Lower leg skin (tissue), 3 donors: ENCODE data around the gene THUMPD2.

Source experiments
- POLR2A ChIP-seq, 2 donors: fragments of 450-650 bp; IDR thresholded peaks; one replicate each; pipeline ENCODE4 v1.6.1; 2016 to 2017; ENCODE audit warnings: antibody characterized with exemption in 2 of 2, mild to moderate bottlenecking in 1 of 2, moderate library complexity in 1 of 2
- TF ChIP-seq, protein P1 (sequence below), 3 donors: fragments of 450-650 bp; IDR thresholded peaks; one replicate each; pipeline ENCODE4 v1.5.1; 2016; ENCODE audit warnings: antibody characterized with exemption in 3 of 3, mild to moderate bottlenecking in 3 of 3, moderate library complexity in 2 of 3

DNA sequence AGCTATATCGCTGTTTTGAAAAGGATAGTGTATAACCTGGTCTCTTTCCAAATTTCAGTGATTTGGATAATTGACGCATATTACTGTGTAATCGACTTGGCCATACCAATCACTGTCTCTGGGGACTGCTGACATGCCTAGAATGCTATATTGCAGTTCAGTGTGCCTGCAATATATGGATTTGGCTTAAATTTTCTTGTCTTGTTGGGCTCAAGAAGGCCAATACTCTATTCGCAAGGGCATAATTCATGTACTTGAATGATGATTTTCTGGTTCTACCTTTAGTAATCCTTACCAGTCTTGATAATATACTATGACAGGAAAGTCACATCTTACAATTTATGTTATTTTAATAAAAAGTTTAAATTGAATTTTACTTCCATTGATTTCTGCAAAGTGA is 21.7 kb upstream of the THUMPD2 start:
- TF ChIP-seq, protein P1, sequence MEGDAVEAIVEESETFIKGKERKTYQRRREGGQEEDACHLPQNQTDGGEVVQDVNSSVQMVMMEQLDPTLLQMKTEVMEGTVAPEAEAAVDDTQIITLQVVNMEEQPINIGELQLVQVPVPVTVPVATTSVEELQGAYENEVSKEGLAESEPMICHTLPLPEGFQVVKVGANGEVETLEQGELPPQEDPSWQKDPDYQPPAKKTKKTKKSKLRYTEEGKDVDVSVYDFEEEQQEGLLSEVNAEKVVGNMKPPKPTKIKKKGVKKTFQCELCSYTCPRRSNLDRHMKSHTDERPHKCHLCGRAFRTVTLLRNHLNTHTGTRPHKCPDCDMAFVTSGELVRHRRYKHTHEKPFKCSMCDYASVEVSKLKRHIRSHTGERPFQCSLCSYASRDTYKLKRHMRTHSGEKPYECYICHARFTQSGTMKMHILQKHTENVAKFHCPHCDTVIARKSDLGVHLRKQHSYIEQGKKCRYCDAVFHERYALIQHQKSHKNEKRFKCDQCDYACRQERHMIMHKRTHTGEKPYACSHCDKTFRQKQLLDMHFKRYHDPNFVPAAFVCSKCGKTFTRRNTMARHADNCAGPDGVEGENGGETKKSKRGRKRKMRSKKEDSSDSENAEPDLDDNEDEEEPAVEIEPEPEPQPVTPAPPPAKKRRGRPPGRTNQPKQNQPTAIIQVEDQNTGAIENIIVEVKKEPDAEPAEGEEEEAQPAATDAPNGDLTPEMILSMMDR (IDR thresholded peaks at IDR 0.05), result no peak
- TF ChIP-seq POLR2A (IDR thresholded peaks at IDR 0.05), result no peak
